Left kidney (tissue), 8 donors: Measurements from ENCODE around the gene ZCCHC9. TPM values are rescaled to one million over a fixed set of nuclear protein-coding genes. Genes with fewer than 3 reads are reported as not detected.
"Not testable (repeated sequence)": the region's sequence is repeated elsewhere in the genome, so short reads cannot be mapped to it uniquely, and the experiment has no call there.

ENCODE experiments used
- DNase-seq: peaks from one replicate; pipeline ENCODE4 v3.0.0-alpha.2; 2013
- long read RNA-seq, 8 donors: transcript quantifications; one replicate each; lab custom pipeline, GENCODE V29; 2026
- polyA plus RNA-seq: library from polyadenylated mRNA; unstranded; fragments of 120-200 nt; gene quantifications from one replicate; pipeline ENCODE4 v1.2.1, GENCODE V29; 2013; ENCODE audit not compliant: insufficient read length

The ZCCHC9 gene, protein sequence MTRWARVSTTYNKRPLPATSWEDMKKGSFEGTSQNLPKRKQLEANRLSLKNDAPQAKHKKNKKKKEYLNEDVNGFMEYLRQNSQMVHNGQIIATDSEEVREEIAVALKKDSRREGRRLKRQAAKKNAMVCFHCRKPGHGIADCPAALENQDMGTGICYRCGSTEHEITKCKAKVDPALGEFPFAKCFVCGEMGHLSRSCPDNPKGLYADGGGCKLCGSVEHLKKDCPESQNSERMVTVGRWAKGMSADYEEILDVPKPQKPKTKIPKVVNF
- polyA plus RNA-seq = 46.7 TPM
- long read RNA-seq, donor 1, full-length matches to known transcripts = 10 of 32 reads
- long read RNA-seq, donor 1, partial matches to known transcripts = 22 of 32 reads
- long read RNA-seq, donor 1, other reads (novel, unspliced or antisense) = 0 of 32 reads
- long read RNA-seq, donor 2, full-length matches to known transcripts = 14 of 14 reads
- long read RNA-seq, donor 2, partial matches to known transcripts = 0 of 14 reads
- long read RNA-seq, donor 2, other reads (novel, unspliced or antisense) = 0 of 14 reads
- long read RNA-seq, donor 3, full-length matches to known transcripts = 13 of 27 reads
- long read RNA-seq, donor 3, partial matches to known transcripts = 14 of 27 reads
- long read RNA-seq, donor 3, other reads (novel, unspliced or antisense) = 0 of 27 reads
- long read RNA-seq, donor 4, full-length matches to known transcripts = 1 of 6 reads
- long read RNA-seq, donor 4, partial matches to known transcripts = 5 of 6 reads
- long read RNA-seq, donor 4, other reads (novel, unspliced or antisense) = 0 of 6 reads
- long read RNA-seq, donor 5, full-length matches to known transcripts = 35 of 35 reads
- long read RNA-seq, donor 5, partial matches to known transcripts = 0 of 35 reads
- long read RNA-seq, donor 5, other reads (novel, unspliced or antisense) = 0 of 35 reads
- long read RNA-seq, donor 6, full-length matches to known transcripts = 7 of 24 reads
- long read RNA-seq, donor 6, partial matches to known transcripts = 17 of 24 reads
- long read RNA-seq, donor 6, other reads (novel, unspliced or antisense) = 0 of 24 reads
- long read RNA-seq, donor 7, full-length matches to known transcripts = 26 of 33 reads
- long read RNA-seq, donor 7, partial matches to known transcripts = 7 of 33 reads
- long read RNA-seq, donor 7, other reads (novel, unspliced or antisense) = 0 of 33 reads
- long read RNA-seq, donor 8, partial matches to known transcripts = 0 of 7 reads
- long read RNA-seq, donor 8, other reads (novel, unspliced or antisense) = 0 of 7 reads

DNA sequence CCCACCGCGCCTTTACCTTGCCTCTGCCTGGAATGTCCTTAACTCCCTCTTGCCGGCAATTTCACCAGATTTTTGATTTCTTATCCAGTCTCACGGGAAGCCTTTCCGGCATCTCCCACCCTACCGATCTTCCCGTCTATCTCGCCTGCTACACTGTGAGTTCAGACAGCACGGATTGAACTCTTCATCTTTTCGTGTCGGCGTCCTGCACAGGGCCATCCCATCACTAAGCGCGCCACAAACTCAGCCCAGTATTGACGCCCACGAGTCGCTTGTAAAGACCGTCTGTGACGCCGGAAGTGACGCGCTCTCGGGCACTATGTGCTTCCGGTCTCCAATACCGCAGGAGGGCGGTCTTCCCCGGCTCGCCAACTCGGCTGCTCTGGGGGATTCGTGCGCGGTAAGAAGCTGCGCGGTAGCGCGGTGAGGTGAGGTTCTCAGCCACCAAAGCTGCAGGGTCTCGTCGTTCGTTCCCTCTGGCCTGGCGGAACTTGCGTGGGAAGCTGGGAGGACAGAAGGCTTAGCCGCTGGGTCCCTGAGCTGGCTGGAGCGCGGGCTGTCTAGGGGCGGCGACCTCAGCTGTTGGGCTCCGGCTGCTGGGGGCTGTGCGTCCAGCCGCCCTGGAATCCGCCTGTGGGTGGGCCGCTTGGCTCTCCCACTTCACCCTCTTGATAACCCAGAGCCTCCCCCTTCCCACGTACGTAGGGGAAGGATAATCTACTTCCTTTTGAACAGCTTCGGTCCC, at the start of gene ZCCHC9:
Gene ZCCHC9 (plus strand): TSS at position 317 of the 745 bp plus-strand sequence. CDS start 3,171 bp downstream, outside the sequence.
- peak; percentile 95 for DNase-seq

GRCh38 chr5:81251922-81252321, 49.5 kb upstream of the ZCCHC9 start:
- DNase-seq = no peak

DNA sequence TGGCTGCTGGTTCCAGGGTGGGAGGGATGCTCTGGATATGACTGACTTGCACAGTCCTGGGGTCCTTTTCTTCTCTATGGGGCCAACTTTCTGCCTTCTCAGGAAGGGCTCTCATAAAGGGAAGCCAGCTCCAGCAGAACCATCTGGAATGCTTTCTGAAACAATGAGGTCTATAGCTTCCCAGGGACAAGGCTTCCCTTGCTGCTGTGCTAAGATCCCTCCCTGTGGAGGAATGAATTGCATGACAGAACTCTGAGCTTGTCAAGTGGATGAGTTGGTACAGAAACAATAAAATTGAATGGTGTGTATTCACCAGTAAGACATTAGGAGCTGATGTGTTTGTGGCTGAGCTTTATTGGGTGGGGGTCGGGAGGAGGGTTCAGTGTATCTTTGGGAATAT, 48.5 kb upstream of the ZCCHC9 start:
- DNase-seq = no peak

DNA sequence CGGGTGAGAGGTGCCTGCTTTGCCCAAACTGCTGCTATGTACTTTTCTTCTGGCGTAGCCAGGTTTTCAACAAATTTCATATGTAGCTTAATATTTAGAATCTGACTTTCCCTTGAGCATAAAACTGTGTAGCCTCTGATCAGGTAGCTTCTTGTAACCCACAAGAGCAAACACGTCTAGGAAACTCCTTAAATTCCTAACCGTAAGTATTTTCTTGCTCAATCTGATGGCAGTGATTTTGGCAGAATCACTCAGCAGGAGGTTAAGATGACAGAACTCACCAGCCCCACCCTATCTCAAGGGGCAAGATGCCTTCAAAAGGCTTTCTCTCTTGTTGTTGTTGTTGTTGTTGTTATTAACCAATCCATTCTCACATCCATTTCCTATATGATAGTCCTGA, 47.5 kb upstream of the ZCCHC9 start:
- no peak for DNase-seq

- DNase-seq = no peak
These were observed 46.4 kb upstream of the ZCCHC9 start for GRCh38 chr5:81254886-81255559.

DNA sequence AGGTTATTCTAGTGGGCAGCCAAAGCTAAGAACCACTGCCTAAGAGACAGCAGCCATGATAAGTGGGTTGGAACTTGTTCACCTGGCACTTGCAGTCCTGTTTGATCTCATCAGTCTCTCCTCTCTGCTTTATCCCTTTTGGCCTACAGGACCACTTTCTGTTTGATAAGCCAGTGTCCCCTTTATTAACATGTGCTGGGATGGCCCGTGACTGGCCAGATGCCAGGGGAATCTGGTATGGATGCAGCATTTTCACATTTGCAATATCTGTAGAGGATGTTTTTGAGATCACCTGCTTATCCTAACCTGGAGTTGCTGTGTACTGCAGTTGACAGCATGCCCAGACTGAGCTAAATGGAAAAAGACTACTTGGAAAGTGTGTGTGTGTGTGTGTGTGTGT, 44.6 kb upstream of the ZCCHC9 start:
- DNase-seq = no peak

GRCh38 chr5:81262796-81263195, 38.6 kb upstream of the ZCCHC9 start:
- DNase-seq = not testable (repeated sequence)

GRCh38 chr5:81265101-81265500, 36.3 kb upstream of the ZCCHC9 start:
- DNase-seq = no peak

GRCh38 chr5:81268521-81269196, 32.7 kb upstream of the ZCCHC9 start:
- DNase-seq = no peak

GRCh38 chr5:81269751-81270393, 31.5 kb upstream of the ZCCHC9 start:
- no peak for DNase-seq

DNA sequence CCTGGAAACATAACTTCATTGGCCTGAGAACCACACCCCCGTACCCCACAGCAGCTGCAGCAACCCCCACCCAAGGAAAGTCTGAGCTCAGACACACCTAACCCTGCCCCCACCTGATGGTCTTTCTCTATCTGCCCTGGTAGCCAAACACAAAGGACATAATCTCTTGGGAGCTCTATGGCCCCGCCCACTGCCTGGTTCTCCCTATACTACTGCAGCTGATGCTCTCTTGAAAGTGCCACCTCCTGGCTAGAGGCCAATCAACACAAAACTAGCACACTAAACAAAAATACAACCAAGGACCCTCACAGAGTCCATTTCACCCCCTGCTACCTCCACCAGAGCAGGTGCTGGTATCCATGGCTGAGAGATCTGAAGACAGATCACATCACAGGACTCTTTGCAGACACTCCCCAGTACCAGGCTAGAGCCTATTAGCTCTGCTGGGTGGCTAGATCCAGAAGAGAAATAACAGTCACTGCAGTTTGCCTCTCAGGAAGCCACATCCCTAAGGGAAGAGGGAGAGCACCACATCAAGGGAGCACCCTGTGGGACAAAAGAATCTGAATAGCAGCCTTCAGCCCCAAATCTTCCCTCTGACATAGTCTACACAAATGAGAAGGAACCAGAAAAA, 30.9 kb upstream of the ZCCHC9 start:
- DNase-seq = not testable (repeated sequence)

- no peak for DNase-seq
These were observed 17.4 kb upstream of the ZCCHC9 start for GRCh38 chr5:81283976-81284375.

DNA sequence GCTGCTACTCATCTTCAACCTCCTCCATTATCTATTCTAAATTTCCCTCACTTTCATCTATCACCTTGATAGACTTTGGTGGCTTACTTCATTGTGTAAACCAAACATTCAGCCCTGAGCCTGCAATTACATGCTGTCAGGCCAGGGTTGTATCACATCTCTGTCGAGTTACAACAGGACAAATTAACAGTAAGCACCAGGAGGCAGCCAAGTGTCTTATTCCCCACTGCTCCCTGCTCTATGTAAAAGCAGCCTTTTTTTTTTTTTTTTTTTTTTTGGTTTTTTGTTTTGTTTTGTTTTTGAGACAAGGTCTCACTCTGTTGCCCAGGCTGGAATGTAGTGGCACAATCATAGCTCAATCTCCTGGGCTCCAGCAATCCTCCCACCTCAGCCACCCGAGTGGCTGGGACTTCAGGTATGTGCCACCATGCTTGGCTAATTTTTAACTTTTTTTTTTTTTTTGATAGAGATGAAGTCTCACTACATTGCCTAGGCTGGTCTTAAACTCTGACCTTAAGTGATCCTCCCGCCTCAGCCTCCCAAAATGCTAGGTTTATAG, 15.2 kb upstream of the ZCCHC9 start:
- no peak for DNase-seq

- DNase-seq = no peak
These were observed 13.4 kb upstream of the ZCCHC9 start for GRCh38 chr5:81288021-81288433.

GRCh38 chr5:81290146-81290545, 11.2 kb upstream of the ZCCHC9 start:
- DNase-seq = no peak

- DNase-seq = no peak
These were observed 9.3 kb upstream of the ZCCHC9 start for GRCh38 chr5:81292130-81292529.

GRCh38 chr5:81294021-81294420, 7.4 kb upstream of the ZCCHC9 start:
- not testable (repeated sequence) for DNase-seq

DNA sequence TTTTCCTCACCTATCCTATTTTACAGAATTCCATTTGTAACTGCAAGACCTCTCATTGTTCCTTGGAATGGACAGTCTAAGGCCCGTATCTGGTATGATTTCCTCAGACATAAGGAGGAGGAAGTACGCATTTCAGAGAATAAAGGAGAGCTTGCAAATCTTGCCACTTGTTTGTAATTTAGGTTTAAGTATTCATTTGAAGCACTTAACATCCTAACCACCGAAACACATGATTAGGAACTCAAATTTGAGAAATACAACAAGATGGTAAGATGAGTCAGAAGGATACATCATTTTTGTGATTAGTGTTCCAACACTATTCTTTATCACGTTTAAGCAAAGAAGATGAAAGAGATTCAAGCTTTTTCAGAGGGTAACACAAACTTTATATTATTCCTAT, 3.9 kb upstream of the ZCCHC9 start:
- no peak for DNase-seq

DNA sequence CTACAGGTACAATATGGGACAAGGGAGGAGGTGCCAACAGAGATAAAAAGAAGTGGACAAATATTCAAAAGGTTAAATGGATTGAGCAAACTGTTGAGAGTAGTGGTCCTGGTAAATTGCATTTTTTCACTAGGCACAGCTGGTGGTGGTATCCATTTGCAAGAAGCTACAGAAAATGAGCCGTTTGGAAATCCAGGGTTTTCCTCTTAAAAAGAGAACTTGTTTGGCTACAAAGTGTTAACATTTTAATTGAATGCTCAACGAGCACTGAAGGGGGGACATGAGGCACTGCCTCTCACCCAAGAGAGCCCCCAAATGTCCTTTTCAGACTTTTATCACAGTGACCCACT, 491 bp upstream of the ZCCHC9 start:
- DNase-seq = no peak
